ENCODE results near the gene HPGD.

DNA sequence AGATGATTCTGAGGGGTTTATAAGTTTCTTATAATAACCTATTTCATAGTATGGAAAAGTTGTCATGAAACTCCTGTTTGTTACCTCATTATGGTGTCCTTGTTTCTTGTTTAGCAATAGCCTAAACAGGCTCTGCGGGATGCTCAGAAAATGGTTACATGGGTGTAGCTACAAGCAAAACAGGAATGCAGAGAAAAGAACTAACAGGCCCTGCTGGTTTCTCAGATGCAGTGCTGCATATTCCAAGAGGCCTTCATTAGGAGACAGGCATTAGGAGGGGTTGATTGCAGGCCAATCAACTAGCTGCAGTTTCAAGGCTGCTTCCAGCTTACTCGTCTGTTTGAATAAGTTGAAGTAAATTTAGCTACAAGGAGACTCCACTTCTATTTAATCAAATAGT is 37.6 kb upstream of the HPGD start:
- TF ChIP-seq TAF1 (IDR thresholded peaks at IDR 0.05; ENCODE audit: low read depth) = no peak
- TF ChIP-seq, protein P1, sequence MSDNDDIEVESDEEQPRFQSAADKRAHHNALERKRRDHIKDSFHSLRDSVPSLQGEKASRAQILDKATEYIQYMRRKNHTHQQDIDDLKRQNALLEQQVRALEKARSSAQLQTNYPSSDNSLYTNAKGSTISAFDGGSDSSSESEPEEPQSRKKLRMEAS (IDR thresholded peaks at IDR 0.05) = no peak
- no peak for TF ChIP-seq CEBPB (IDR thresholded peaks at IDR 0.05)
- TF ChIP-seq EP300 (IDR thresholded peaks at IDR 0.05; ENCODE audit: borderline replicate concordance) = no peak
- no peak for TF ChIP-seq RAD21 (IDR thresholded peaks at IDR 0.05; ENCODE audit: low read depth)
- TF ChIP-seq, protein P2, sequence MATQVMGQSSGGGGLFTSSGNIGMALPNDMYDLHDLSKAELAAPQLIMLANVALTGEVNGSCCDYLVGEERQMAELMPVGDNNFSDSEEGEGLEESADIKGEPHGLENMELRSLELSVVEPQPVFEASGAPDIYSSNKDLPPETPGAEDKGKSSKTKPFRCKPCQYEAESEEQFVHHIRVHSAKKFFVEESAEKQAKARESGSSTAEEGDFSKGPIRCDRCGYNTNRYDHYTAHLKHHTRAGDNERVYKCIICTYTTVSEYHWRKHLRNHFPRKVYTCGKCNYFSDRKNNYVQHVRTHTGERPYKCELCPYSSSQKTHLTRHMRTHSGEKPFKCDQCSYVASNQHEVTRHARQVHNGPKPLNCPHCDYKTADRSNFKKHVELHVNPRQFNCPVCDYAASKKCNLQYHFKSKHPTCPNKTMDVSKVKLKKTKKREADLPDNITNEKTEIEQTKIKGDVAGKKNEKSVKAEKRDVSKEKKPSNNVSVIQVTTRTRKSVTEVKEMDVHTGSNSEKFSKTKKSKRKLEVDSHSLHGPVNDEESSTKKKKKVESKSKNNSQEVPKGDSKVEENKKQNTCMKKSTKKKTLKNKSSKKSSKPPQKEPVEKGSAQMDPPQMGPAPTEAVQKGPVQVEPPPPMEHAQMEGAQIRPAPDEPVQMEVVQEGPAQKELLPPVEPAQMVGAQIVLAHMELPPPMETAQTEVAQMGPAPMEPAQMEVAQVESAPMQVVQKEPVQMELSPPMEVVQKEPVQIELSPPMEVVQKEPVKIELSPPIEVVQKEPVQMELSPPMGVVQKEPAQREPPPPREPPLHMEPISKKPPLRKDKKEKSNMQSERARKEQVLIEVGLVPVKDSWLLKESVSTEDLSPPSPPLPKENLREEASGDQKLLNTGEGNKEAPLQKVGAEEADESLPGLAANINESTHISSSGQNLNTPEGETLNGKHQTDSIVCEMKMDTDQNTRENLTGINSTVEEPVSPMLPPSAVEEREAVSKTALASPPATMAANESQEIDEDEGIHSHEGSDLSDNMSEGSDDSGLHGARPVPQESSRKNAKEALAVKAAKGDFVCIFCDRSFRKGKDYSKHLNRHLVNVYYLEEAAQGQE (IDR thresholded peaks at IDR 0.05; ENCODE audit: low read depth) = no peak
- TF ChIP-seq FOXM1 (IDR thresholded peaks at IDR 0.05; ENCODE audit: borderline replicate concordance, low read depth) = no peak
- TF ChIP-seq TCF12 (IDR thresholded peaks at IDR 0.05; ENCODE audit: low read depth) = no peak
- TF ChIP-seq NFIC (IDR thresholded peaks at IDR 0.05) = no peak
- no peak for TF ChIP-seq EGR1 (IDR thresholded peaks at IDR 0.05)
- no peak for TF ChIP-seq YY1 (IDR thresholded peaks at IDR 0.05; ENCODE audit: low read depth)
- TF ChIP-seq, protein P3, sequence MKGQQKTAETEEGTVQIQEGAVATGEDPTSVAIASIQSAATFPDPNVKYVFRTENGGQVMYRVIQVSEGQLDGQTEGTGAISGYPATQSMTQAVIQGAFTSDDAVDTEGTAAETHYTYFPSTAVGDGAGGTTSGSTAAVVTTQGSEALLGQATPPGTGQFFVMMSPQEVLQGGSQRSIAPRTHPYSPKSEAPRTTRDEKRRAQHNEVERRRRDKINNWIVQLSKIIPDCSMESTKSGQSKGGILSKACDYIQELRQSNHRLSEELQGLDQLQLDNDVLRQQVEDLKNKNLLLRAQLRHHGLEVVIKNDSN (IDR thresholded peaks at IDR 0.05) = no peak
- no peak for TF ChIP-seq CREB1 (IDR thresholded peaks at IDR 0.05; ENCODE audit: low read depth)
- TF ChIP-seq ZBTB7A (IDR thresholded peaks at IDR 0.05; ENCODE audit: low read depth) = no peak
